ENCODE data around the gene OR1L8.

DNA sequence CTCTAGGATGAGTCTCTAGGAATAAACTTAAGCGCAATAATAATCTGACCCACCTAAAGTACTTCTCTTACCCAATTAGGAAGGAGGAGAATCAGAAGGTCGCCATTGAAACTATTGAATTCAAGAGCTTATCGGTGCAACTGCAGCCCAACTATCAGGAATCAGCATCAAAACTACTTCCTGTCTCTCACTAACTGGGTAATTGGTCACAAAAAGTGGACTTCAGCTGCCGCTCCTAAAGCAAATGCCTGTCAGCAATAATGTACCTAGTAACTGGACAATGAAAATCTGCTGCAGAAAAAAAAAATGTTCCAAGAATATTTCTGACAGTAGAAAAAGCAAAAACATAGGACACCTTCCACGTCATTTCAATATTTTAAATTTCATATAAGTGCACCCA is 3.3 kb downstream of the OR1L8 start:
- TF ChIP-seq, protein P1, sequence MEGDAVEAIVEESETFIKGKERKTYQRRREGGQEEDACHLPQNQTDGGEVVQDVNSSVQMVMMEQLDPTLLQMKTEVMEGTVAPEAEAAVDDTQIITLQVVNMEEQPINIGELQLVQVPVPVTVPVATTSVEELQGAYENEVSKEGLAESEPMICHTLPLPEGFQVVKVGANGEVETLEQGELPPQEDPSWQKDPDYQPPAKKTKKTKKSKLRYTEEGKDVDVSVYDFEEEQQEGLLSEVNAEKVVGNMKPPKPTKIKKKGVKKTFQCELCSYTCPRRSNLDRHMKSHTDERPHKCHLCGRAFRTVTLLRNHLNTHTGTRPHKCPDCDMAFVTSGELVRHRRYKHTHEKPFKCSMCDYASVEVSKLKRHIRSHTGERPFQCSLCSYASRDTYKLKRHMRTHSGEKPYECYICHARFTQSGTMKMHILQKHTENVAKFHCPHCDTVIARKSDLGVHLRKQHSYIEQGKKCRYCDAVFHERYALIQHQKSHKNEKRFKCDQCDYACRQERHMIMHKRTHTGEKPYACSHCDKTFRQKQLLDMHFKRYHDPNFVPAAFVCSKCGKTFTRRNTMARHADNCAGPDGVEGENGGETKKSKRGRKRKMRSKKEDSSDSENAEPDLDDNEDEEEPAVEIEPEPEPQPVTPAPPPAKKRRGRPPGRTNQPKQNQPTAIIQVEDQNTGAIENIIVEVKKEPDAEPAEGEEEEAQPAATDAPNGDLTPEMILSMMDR (IDR thresholded peaks at IDR 0.05), result no peak
- no peak for TF ChIP-seq POLR2AphosphoS5 (IDR thresholded peaks at IDR 0.05)
- no peak for TF ChIP-seq EP300 (IDR thresholded peaks at IDR 0.05; ENCODE audit: low read depth)

Measured in transverse colon (tissue), 4 donors.